Stomach (tissue), 4 donors: Measurements from ENCODE around the gene INTS7.

Source experiments
- CTCF ChIP-seq, 7 experiments: fragments of 450-650 bp in 4 of 7; fragments of 200-600 bp in 3 of 7; sonication (generic) in 3 of 7; IDR thresholded peaks; one replicate each; pipeline ENCODE4 v1.5.1; 2016 to 2019; ENCODE audit warnings: antibody characterized with exemption in 7 of 7, control low read depth in 2 of 7, mild to moderate bottlenecking in 1 of 7
- POLR2AphosphoS5 ChIP-seq, 3 donors: sonication (generic); formaldehyde crosslinking; IDR thresholded peaks; one replicate each; pipeline ENCODE4 v1.6.1; 2016; ENCODE audit warnings: antibody characterized with exemption in 3 of 3

- TF ChIP-seq CTCF (IDR thresholded peaks at IDR 0.05), result no peak
- TF ChIP-seq POLR2AphosphoS5 (IDR thresholded peaks at IDR 0.05), result no peak
Measured at GRCh38 chr1:211985556-211986264, 49.6 kb downstream of the INTS7 start.
